Psoas muscle (tissue), 8 donors: ENCODE results near the gene TTC24. TPM values are rescaled to one million over a fixed set of nuclear protein-coding genes. Genes with fewer than 3 reads are reported as not detected.

Experiments used
- ATAC-seq, 4 donors: fragments of 200-7000 bp; cut with Tn5 transposase; one replicate each; pipeline ENCODE4 v1.9.1; 2020; ENCODE audit warnings: moderate library complexity in 3 of 4, mild to moderate bottlenecking in 2 of 4
- DNase-seq, 2 donors: peaks; one replicate each; pipeline ENCODE4 v3.0.0-alpha.2; 2020
- H3K27ac ChIP-seq: fragments of 200-600 bp; one replicate; pipeline ENCODE4 v1.8.0; 2022
- H3K27me3 ChIP-seq, 3 donors: fragments of 200-600 bp in 1 of 3; one replicate each; pipeline versions ENCODE4 v1.6.1 to v1.8.0; 2013 to 2022; ENCODE audit warnings: low read length in 2 of 3, mild to moderate bottlenecking in 2 of 3, moderate library complexity in 1 of 3; ENCODE audit not compliant: insufficient read depth in 3 of 3
- H3K36me3 ChIP-seq, 2 donors: fragments of 200-600 bp in 1 of 2; one replicate each; pipeline versions ENCODE4 v1.6.1 to v1.8.0; 2013 to 2022; ENCODE audit warnings: low read depth in 1 of 2, mild to moderate bottlenecking in 1 of 2, moderate library complexity in 1 of 2; ENCODE audit not compliant: insufficient read depth in 1 of 2
- H3K4me1 ChIP-seq: fragments of 200-600 bp; one replicate; pipeline ENCODE4 v1.8.0; 2022
- H3K4me3 ChIP-seq: fragments of 200-600 bp; one replicate; pipeline ENCODE4 v1.8.0; 2022; ENCODE audit warnings: mild to moderate bottlenecking
- H3K9me3 ChIP-seq: fragments of 200-600 bp; one replicate; pipeline ENCODE4 v1.8.0; 2022
- CTCF ChIP-seq: fragments of 200-600 bp; IDR thresholded peaks from one replicate; pipeline ENCODE4 v1.8.0; 2022; ENCODE audit warnings: antibody characterized with exemption
- WGBS, 3 donors: extraction: QIAGEN DNeasy Blood & Tissue Kit; methylation state at CpG; one replicate each; pipeline versions ENCODE4 v1.1.6 to v1.1.7; 2013; 5-methylcytosine and 5-hydroxymethylcytosine counted together
- intact Hi-C, 2 donors: fragments of 100-400 bp; cut with DNase I; formaldehyde crosslinking; loops; one replicate each; pipeline versions ENCODE4 v1.11.0 to v1.14.2; 2022
- long read RNA-seq, 2 donors: library from polyadenylated mRNA; unstranded; transcript quantifications; one replicate each; pipeline ENCODE4 v2.0.0, GENCODE V29; 2021
- polyA plus RNA-seq, 3 donors: library from polyadenylated mRNA; stranded (reverse); fragments of 200-250 nt; gene quantifications; one replicate each; pipeline ENCODE4 v1.2.3, GENCODE V29; 2013
- total RNA-seq, 4 donors: library from RNA; stranded (reverse); fragmentation: NEBNext Ultra II Directional in 2 of 4; extraction: Animal tissue kit (Norgen Biotek cat#: 25700) in 2 of 4; gene quantifications; one replicate each; pipeline versions ENCODE4 v1.2.1 to v1.2.4, GENCODE V29; 2021 to 2023
- donor health status: healthy with polysubstance abuse.
- donor health status: DM: no; HTN: no; CAD: no; lungs with moderate emphysema.
- donor health status: Bipolar disorder and iron deficiency.
- donor health status: healthy.
- donor health status: DM: yes; HTN: yes; CAD: no.
- donor health status: DM: no; HTN: no; CAD: no.
- donor health status: DM: no; HTN: no; CAD: no.
- donor health status: DM: yes; HTN: yes; CAD: no.

The TTC24 gene
- under 1 TPM in 1 of 4 donors, not detected in 3; 0.69 TPM for total RNA-seq
- polyA plus RNA-seq, result under 1 TPM in 2 of 3 donors, not detected in 1; 0.12 to 0.13 TPM
- long read RNA-seq, donor 1, result 0 reads
- long read RNA-seq, donor 2, result 0 reads

DNA sequence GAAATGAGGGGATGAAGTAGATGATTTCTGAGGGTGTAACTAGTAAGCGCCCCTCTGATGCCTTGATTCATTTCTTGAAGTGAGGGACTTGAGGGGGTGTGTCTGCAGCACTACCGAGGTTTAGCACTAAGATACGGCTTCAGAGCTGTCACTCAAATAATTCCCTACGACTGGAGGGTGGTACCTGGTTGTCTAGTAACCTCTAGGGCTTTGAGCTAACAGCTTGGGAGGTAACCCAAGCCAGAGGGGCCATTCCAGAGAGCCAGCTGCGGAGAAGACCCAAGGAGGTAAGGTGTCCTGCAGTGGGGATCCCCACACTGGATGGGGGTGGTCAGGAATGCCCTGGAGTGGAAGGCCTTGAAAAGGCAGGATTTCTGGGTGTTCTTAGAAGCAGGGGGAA is at the start of gene TTC24:
Gene TTC24 (plus strand): TSS at position 252 of the 400 bp plus-strand sequence. CDS start 1,642 bp downstream, outside the sequence.
- no peak for ATAC-seq
- Histone ChIP-seq H3K9me3 (no peaks in the 10 kb centered on the region), H3K27me3 (no peaks in the 10 kb centered on the region), H3K4me1 (peaks cover 3% of the 10 kb centered on the region), H3K36me3 (no peaks in the 10 kb centered on the region), H3K4me3 (no peak within 1 kb of the TSS), H3K27ac (no peak within 1 kb of the TSS)
- DNase-seq, result no peak
- WGBS, 3 donors, result 81 to 88% (median 82%) methylated on average over 5 of the region's 5 CpGs
- TF ChIP-seq CTCF, result no peak
- intact Hi-C loops, result loop anchor here in 1 of 2 donors (5.0 kb wide), 1 partner anchor 33 kb away; no protein-coding TSS in a partner anchor

GRCh38 chr1:156530006-156530405 is 49.5 kb upstream of the TTC24 start:
- WGBS, 3 donors, result 96 to 98% (median 97%) methylated on average over 18 of the region's 18 CpGs
- Histone ChIP-seq H3K9me3 (no peaks in the 10 kb centered on the region), H3K36me3 (no peaks in the 10 kb centered on the region), H3K27me3 (no peaks in the 10 kb centered on the region), H3K27ac (no peak overlapping the region), H3K4me3 (no peak overlapping the region), H3K4me1 (peaks cover 5% of the 10 kb centered on the region)
- TF ChIP-seq CTCF, result no peak
- ATAC-seq (no peak), DNase-seq (no peak)
- intact Hi-C loops, result no loop called here

- Histone ChIP-seq H3K4me1 (peaks cover 5% of the 10 kb centered on the region), H3K9me3 (no peaks in the 10 kb centered on the region), H3K27ac (no peak overlapping the region), H3K4me3 (no peak overlapping the region), H3K36me3 (no peaks in the 10 kb centered on the region), H3K27me3 (no peaks in the 10 kb centered on the region)
- intact Hi-C loops, result no loop called here
- no peak for TF ChIP-seq CTCF
- ATAC-seq (peak in 3 of 4 donors; percentile 39 to 61 (median 53)), DNase-seq (no peak)
- WGBS, 3 donors, result 28 to 58% (median 32%) methylated on average over 4 of the region's 4 CpGs
These were observed 47.1 kb upstream of the TTC24 start for GRCh38 chr1:156532374-156532773.

DNA sequence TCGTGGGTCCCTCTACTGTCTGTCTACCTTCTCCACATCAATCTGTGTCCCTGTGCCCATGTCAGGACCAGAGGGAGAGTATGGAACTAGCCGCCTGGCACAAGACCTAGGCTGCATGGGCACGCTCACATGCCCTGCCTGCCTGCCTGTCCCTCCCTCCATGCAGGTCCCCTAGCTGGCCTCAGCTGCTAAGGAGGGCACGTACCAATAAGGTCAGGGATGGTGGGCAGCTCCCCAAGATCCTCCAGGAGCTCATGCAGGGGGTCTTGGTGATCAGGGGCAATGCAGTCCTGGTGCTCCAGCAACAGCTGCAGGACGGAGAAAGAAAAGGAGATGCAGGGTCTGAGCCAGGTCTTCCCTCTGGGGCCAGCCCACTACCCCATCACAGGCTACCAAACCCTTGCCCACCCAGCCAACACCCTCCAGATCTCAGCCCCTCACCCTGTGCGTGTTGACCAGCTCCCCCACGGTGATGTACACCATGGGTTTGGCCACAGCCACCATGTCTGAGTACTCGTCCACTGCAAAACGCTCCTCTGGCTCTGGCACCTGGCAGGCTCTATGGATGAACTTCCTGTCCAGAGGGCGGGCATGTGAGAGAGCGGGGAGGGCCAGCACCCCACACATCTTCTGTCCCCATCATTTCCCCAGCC is 45.8 kb upstream of the TTC24 start:
- H3K4me3 ChIP-seq, result no peak overlapping the region
- H3K27ac ChIP-seq, result no peak overlapping the region
- ATAC-seq (no peak), DNase-seq (no peak)
- no peak for TF ChIP-seq CTCF
- H3K4me1 ChIP-seq, result peaks cover 5% of the 10 kb centered on the region
- intact Hi-C loops, result no loop called here
- H3K36me3 ChIP-seq, result no peaks in the 10 kb centered on the region
- no peaks in the 10 kb centered on the region for H3K27me3 ChIP-seq
- no peaks in the 10 kb centered on the region for H3K9me3 ChIP-seq
- 70 to 81% (median 76%) methylated on average over 11 of the region's 11 CpGs for WGBS, 3 donors
